Neuron (in vitro differentiated cells): Measurements from ENCODE around the gene GINS2.

ENCODE experiments used
- H2AFZ ChIP-seq: one replicate; pipeline ENCODE4 v1.6.1; 2013; ENCODE audit warnings: low read depth, mild to moderate bottlenecking, inconsistent platforms, low read length, moderate library complexity
- H3K27me3 ChIP-seq: one replicate; pipeline ENCODE4 v1.6.1; 2013; ENCODE audit warnings: low read length; ENCODE audit not compliant: insufficient read depth
- H3K36me3 ChIP-seq: one replicate; pipeline ENCODE4 v1.6.1; 2013; ENCODE audit warnings: low read length; ENCODE audit not compliant: insufficient read depth
- H3K4me1 ChIP-seq: one replicate; pipeline ENCODE4 v1.6.1; 2013; ENCODE audit warnings: low read length; ENCODE audit not compliant: insufficient read depth
- H3K4me3 ChIP-seq: 2 replicates; pipeline ENCODE4 v1.5.1; 2013; ENCODE audit warnings: mild to moderate bottlenecking, low read length, moderate library complexity
- H3K9me3 ChIP-seq: one replicate; pipeline ENCODE4 v1.6.1; 2013; ENCODE audit warnings: low read length

The GINS2 gene

DNA sequence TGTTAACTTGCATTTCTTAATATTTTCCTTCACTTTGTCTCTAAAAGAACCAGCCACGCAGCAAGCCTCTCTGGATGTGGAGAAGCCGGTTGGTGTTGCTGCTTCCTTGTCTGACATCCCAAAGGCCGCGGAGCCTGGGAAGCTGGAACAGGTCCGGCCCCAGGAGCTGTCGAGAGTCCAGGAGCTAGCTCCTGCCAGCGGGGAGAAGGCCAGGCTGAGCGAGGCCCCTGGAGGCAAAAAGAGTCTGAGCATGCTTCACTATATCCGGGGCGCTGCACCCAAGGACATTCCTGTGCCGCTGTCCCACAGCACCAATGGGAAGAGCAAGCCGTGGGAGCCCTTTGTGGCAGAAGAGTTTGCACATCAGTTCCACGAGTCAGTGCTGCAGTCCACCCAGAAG is 22.8 kb downstream of the GINS2 start:
- Histone ChIP-seq H3K4me1 (peaks cover 27% of the 10 kb centered on the region), H3K27me3 (no peaks in the 10 kb centered on the region), H3K36me3 (peaks cover 72% of the 10 kb centered on the region), H3K9me3 (no peaks in the 10 kb centered on the region), H3K4me3 (no peak overlapping the region), H2AFZ (no peak overlapping the region)

DNA sequence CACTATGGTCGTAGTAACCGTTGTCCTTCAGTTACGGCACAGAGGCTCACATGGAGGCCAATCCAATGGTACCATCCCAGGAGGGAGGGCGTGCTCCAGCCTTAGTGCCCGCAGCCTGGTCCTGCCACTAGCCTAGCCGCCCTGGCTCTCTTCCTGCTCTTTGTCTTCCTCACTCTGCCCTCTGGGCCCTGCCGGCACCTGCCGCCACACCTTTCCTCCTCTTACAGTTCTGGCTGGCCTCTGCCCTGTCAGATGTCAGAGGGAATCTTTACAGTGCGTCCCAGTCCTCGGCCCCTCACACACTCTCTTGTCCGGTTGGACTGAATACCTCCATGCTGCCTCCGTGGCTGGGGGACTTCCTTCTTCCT is 23.4 kb downstream of the GINS2 start:
- peaks cover 68% of the 10 kb centered on the region for H3K36me3 ChIP-seq
- H2AFZ ChIP-seq, result no peak overlapping the region
- peaks cover 31% of the 10 kb centered on the region for H3K4me1 ChIP-seq
- H3K9me3 ChIP-seq, result no peaks in the 10 kb centered on the region
- H3K4me3 ChIP-seq, result no peak overlapping the region
- no peaks in the 10 kb centered on the region for H3K27me3 ChIP-seq

GRCh38 chr16:85664580-85665372 is 24.0 kb downstream of the GINS2 start:
- H3K4me3 ChIP-seq, result no peak overlapping the region
- no peaks in the 10 kb centered on the region for H3K27me3 ChIP-seq
- no peak overlapping the region for H2AFZ ChIP-seq
- H3K9me3 ChIP-seq, result no peaks in the 10 kb centered on the region
- peaks cover 69% of the 10 kb centered on the region for H3K36me3 ChIP-seq
- H3K4me1 ChIP-seq, result peaks cover 37% of the 10 kb centered on the region

GRCh38 chr16:85663891-85664321 is 24.8 kb downstream of the GINS2 start:
- Histone ChIP-seq H3K27me3 (no peaks in the 10 kb centered on the region), H3K4me1 (peaks cover 42% of the 10 kb centered on the region), H3K9me3 (no peaks in the 10 kb centered on the region), H3K36me3 (peaks cover 65% of the 10 kb centered on the region), H3K4me3 (no peak overlapping the region), H2AFZ (no peak overlapping the region)

GRCh38 chr16:85662976-85663830 is 25.6 kb downstream of the GINS2 start:
- H3K4me3 ChIP-seq, result no peak overlapping the region
- H3K27me3 ChIP-seq, result no peaks in the 10 kb centered on the region
- H3K9me3 ChIP-seq, result no peaks in the 10 kb centered on the region
- no peak overlapping the region for H2AFZ ChIP-seq
- peaks cover 42% of the 10 kb centered on the region for H3K4me1 ChIP-seq
- peaks cover 65% of the 10 kb centered on the region for H3K36me3 ChIP-seq

DNA sequence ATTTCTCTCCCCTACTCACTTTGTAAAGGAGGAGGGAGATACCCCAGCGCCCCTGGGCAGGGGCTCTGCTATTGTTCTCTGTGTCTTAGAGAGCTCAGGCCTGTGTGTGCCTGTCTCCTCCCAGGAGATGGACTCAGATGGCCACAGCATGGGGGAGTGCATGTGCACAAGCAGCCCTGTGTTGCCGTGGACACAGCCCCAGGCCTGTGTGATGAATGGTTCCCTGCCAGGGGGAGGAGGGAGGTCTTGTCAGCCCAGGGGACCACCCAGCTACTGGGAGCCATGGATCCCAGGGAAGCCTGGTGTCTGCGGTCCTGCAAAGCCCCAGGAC is 26.3 kb downstream of the GINS2 start:
- Histone ChIP-seq H3K4me1 (peaks cover 42% of the 10 kb centered on the region), H3K27me3 (no peaks in the 10 kb centered on the region), H3K4me3 (no peak overlapping the region), H2AFZ (no peak overlapping the region), H3K36me3 (peaks cover 66% of the 10 kb centered on the region), H3K9me3 (no peaks in the 10 kb centered on the region)

GRCh38 chr16:85661740-85662481 is 26.8 kb downstream of the GINS2 start:
- peaks cover 66% of the 10 kb centered on the region for H3K36me3 ChIP-seq
- H3K4me3 ChIP-seq, result no peak overlapping the region
- no peaks in the 10 kb centered on the region for H3K9me3 ChIP-seq

DNA sequence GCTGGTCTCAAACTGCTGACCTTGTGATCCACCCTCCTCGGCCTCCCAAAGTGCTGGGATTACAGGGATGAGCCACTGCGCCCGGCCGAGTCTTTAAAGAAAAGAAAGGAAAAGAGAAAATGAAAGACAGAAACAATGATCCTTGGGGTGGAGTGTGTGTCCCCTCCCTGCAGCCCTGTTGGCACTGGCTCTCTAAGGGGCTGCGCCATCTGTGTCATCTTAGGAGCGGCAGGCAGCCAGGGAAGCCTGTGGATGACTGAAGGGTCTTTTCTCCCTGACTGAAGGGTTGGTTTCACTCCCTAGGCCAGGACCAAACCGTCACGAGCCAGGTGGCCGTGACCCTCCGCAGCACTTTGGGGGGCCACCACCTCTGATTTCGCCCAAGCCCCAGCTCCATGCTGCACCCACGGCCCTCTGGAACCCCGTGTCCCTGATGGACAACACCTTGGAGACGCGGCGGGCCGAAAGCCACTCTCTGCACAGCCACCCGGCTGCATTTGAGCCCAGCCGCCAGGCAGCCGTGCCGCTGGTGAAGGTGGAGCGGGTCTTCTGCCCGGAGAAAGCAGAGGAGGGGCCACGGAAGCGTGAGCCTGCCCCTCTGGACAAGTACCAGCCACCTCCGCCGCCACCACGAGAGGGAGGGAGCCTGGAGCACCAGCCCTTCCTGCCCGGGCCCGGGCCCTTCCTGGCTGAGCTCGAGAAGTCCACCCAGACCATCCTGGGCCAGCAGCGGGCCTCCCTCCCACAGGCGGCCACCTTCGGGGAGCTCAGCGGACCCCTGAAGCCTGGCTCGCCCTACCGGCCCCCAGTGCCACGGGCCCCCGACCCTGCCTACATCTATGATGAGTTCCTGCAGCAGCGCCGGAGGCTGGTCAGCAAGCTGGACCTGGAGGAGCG is 27.7 kb downstream of the GINS2 start:
- Histone ChIP-seq H3K4me1 (peaks cover 42% of the 10 kb centered on the region), H3K36me3 (peaks cover 64% of the 10 kb centered on the region), H2AFZ (no peak overlapping the region), H3K9me3 (no peaks in the 10 kb centered on the region), H3K4me3 (no peak overlapping the region), H3K27me3 (no peaks in the 10 kb centered on the region)

More at GRCh38 chr16:85661740-85662481, 26.8 kb downstream of the GINS2 start:
- peaks cover 42% of the 10 kb centered on the region for H3K4me1 ChIP-seq
- H3K27me3 ChIP-seq, result no peaks in the 10 kb centered on the region
- H2AFZ ChIP-seq, result no peak overlapping the region

- Histone ChIP-seq H3K9me3 (no peaks in the 10 kb centered on the region), H3K4me3 (no peak overlapping the region), H3K4me1 (peaks cover 42% of the 10 kb centered on the region), H3K27me3 (no peaks in the 10 kb centered on the region), H2AFZ (no peak overlapping the region), H3K36me3 (peaks cover 64% of the 10 kb centered on the region)
Measured at GRCh38 chr16:85659805-85660511, 28.8 kb downstream of the GINS2 start.

DNA sequence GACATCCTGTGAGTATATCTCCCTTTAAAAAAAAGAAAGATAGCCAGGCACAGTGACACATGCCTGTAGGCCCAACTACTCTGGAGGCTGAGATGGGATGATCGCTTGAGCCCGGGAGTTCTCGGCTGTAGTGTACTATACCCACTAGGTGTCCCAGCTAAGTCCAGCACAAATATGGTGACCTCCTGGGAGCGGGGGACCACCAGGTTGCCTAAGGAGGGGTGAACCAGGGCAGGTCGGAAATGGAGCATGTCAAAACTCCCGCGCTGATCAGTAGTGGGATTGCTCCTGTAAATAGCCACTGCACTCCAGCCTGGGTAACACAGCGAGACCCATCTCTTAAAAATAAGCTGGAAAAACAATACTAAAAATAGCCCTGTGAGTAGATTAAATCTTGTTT is 29.4 kb downstream of the GINS2 start:
- Histone ChIP-seq H3K27me3 (no peaks in the 10 kb centered on the region), H3K9me3 (no peaks in the 10 kb centered on the region), H2AFZ (no peak overlapping the region), H3K4me3 (no peak overlapping the region), H3K4me1 (peaks cover 42% of the 10 kb centered on the region), H3K36me3 (peaks cover 64% of the 10 kb centered on the region)

DNA sequence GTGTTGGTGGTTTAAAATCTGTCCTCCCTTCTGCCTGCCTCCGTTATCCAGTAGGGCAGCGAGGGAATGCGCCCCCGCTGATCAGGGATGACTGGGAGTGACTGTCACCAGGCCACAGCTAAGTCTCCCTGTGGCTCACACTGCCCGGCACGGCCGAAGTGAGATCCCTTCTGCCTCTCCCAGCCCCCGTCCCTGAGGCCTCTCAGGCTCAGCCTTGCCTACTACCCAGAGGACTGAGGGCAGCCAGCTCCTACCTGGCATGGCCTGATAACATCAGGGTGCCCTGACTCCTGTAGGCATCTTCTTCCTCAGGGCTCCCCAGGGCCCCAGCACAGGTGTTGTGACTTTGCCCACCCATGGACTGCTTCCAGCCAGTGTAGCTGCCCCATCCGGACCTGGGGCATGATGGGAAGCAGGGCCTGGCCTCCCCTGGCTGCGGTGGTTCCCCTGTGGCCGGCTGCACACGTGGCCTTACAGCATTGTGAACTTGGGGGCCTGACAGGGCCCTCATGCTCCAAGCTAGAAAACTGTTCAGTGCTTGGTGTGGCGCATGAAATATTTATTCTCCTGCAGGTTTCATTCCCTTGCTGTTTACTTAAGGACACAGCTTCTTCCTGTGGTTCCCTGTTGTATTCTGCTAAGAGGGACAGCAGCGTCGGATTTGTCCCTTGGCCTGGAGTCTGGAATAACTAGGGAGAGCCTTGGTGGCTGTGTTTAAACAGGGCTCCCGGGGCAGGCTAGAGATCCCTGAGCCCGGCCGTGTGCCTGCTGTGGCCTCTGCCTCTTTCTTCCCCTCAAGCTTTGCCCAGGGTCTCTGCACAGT is 30.0 kb downstream of the GINS2 start:
- no peaks in the 10 kb centered on the region for H3K9me3 ChIP-seq
- no peak overlapping the region for H3K4me3 ChIP-seq
- no peaks in the 10 kb centered on the region for H3K27me3 ChIP-seq
- no peak overlapping the region for H2AFZ ChIP-seq
- peaks cover 64% of the 10 kb centered on the region for H3K36me3 ChIP-seq
- peaks cover 42% of the 10 kb centered on the region for H3K4me1 ChIP-seq
